Erythroblast (primary cell): ENCODE measurements around the gene ADGRF4.

Experiments used
- GATA1 ChIP-seq: IDR thresholded peaks from 2 replicates; pipeline ENCODE4 v1.6.1; 2011; ENCODE audit warnings: low read depth, mild to moderate bottlenecking, control low read depth, low read length, moderate library complexity
- POLR2A ChIP-seq: IDR thresholded peaks from 2 replicates; pipeline ENCODE4 v1.6.1; 2011; ENCODE audit warnings: mild to moderate bottlenecking, low read length

DNA sequence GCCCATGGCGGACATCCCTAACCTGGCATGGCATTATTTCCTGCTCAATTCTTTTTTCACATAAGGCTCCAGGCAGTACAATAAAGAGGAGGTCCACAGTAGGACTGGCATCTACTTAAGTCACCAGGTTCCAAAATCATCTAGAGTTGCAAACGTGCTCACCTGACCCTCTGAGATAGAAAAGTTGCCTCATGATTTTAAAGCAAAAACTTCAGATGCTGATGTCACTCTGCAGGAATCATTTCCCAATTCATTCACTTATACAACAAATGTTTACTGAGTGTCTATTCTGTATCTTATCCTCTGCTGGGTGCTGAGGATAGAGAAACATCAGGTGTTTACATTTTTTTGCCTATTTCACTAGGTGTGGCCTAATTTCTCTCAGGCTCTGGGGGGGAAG is 2.2 kb downstream of the ADGRF4 start:
- TF ChIP-seq POLR2A (no peak), GATA1 (no peak)
